Fibroblast of the aortic adventitia (primary cell): ENCODE data around the gene TMEM254. TPM values are rescaled to one million over a fixed set of nuclear protein-coding genes. Genes with fewer than 3 reads are reported as not detected.
"Not testable (repeated sequence)": the region's sequence is repeated elsewhere in the genome, so short reads cannot be mapped to it uniquely, and the experiment has no call there.

Experiments used
- DNase-seq: peaks from one replicate; pipeline ENCODE4 v3.0.0-alpha.2; 2010; ENCODE audit warnings: low read depth
- H3K4me3 ChIP-seq: 2 replicates; pipeline ENCODE4 v1.5.1; 2011; ENCODE audit warnings: low read depth, mild to moderate bottlenecking, control low read depth, low read length, moderate library complexity
- total RNA-seq: library from RNA; depleted of rRNA; stranded (reverse); fragments of >200 nt; gene quantifications from 2 replicates; pipeline ENCODE4 v1.2.3, GENCODE V29; 2012; ENCODE audit warnings: low replicate concordance
- TF ChIP-seq, protein P1 (sequence below): IDR thresholded peaks from 2 replicates; pipeline ENCODE4 v1.5.1; 2011; ENCODE audit warnings: mild to moderate bottlenecking, low read length, control low read depth, inconsistent platforms; ENCODE audit not compliant: insufficient read depth

Gene TMEM254
- total RNA-seq, 1 donor: 11.2 TPM

DNA sequence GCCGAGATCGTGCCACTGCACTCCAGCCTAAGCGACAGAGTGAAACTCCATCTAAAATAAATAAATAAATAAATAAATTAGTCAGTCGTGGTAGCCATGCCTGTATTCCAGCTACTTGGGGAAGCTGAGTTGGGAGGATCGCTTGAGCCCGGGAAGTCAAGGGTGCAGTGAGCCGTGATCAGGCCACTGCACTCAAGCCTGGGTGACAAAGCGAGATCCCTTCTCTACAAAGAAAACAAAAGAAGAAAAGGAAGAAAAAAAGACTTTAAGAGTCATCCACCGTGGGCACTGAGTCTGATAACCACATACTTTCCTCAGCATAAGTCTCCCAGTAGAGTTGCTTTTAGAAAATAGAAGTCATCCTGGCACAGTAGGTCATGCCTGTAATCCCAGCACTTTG is 2.6 kb downstream of the TMEM254 start:
- no peak for DNase-seq
- H3K4me3 ChIP-seq: no peak overlapping the region
- TF ChIP-seq, protein P1, sequence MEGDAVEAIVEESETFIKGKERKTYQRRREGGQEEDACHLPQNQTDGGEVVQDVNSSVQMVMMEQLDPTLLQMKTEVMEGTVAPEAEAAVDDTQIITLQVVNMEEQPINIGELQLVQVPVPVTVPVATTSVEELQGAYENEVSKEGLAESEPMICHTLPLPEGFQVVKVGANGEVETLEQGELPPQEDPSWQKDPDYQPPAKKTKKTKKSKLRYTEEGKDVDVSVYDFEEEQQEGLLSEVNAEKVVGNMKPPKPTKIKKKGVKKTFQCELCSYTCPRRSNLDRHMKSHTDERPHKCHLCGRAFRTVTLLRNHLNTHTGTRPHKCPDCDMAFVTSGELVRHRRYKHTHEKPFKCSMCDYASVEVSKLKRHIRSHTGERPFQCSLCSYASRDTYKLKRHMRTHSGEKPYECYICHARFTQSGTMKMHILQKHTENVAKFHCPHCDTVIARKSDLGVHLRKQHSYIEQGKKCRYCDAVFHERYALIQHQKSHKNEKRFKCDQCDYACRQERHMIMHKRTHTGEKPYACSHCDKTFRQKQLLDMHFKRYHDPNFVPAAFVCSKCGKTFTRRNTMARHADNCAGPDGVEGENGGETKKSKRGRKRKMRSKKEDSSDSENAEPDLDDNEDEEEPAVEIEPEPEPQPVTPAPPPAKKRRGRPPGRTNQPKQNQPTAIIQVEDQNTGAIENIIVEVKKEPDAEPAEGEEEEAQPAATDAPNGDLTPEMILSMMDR: no peak

DNA sequence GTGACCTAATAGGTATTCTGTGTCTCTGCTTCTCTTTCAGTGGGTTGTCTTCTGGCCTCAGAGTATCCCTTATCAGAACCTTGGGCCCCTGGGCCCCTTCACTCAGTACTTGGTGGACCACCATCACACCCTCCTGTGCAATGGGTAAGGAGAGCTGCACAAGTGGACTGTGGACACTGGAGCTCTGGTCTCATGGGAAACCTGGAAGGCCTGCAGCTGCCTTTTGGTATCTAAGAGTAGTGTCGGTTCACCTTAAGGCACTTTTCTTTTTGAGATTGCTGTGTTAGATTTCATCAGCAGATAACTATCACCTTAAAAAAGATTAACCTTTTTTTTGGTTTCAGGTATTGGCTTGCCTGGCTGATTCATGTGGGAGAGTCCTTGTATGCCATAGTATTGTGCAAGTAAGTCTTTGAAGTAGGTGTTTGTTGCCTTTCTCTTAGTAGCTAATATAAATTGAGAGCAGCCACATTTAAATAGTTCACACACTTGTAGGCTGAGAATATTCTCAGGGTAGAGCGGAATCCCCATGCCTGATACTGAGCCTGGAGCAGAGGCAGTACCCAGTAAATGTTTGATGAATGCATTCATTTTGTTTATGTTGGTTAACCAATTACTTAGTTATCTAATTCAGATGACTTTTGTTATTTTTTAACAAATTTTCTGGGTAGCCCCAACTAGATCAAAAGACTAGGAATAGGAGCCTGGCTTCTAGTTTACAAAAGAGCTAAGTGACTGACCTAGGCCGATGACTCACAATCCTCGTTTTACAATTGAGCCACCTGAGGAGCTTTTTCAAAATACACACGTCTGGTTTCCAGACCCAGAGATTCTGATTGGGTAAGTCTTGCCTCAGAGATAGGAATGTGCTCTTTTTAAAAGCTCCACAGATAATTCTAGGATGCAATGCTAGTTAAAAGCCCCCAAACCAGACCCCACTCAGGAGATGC is 3.6 kb downstream of the TMEM254 start:
- DNase-seq: no peak
- H3K4me3 ChIP-seq: no peak overlapping the region
- TF ChIP-seq, protein P1: no peak

DNA sequence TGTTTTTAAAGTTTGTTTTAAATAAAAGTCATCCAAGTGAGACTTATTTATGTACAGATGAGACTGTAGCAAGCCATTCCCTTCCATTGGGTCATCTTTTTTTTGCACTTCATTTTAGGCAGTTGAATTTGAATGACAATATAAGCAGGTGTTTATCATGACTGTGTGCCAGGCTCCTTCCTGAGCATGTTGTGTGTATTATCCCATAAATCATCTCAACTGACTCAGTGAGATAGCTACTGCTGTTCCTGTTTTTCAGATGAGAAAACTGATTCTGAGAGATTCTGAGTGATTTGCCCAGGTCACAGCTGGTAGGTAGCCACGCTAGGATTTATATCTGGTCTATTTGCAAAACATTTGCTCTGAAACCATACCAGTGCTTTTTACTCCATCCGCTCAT is 11.7 kb downstream of the TMEM254 start:
- TF ChIP-seq, protein P1: no peak
- H3K4me3 ChIP-seq: no peak overlapping the region
- no peak for DNase-seq

DNA sequence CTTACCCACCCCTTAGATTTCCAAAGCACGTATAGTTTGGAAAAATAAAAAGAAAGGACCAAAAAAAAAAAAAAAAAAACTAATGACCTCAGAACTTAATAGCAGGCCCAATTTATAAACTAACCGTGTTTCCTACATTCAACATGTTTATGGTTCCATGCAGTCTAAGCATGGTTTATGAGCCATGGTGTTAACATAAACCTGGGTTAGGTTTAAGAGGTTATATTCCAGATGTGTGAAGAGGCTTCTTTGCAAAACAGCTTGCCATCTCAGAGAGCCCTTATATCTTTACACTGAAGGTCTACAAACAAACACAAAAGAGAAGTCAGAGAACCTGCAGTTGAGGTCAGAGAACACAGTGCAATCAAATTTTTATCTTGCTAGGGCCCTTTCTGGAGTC is 15.8 kb downstream of the TMEM254 start:
- TF ChIP-seq, protein P1: no peak
- H3K4me3 ChIP-seq: no peak overlapping the region
- no peak for DNase-seq

DNA sequence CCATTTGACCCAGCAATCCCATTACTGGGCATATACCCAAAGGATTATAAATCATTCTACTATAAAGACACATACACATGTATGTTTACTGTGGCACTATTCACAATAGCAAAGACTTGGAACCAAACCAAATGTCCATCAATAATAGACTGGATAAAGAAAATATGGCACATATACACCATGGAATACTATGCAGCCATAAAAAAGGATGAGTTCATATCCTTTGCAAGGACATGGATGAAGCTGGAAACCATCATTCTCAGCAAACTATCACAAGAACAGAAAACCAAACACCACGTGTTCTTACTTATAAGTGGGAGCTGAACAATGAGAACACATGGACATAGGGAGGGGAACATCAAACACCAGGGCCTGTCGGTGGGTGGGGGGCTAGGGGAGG is 19.8 kb downstream of the TMEM254 start:
- not testable (repeated sequence) for H3K4me3 ChIP-seq, DNase-seq

DNA sequence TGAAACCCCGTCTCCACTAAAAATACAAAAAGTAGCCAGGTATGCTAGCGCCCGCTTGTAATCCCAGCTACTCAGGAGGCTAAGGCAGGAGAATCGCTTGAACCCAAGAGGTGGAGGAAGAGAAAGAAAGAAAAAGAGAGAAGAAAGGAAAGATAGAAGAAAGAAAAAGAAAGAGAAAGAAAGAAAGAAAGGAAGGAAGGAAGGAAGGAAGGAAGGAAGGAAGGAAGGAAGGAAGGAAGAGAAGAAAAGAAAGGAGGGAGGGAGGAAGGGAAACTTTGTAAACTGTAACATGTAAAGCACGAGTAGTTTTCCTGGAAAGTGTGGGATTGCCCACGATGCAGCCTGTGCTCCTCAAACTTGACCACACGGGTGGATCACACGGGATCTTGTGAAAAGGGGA is 20.8 kb downstream of the TMEM254 start:
- not testable (repeated sequence) for H3K4me3 ChIP-seq, DNase-seq

DNA sequence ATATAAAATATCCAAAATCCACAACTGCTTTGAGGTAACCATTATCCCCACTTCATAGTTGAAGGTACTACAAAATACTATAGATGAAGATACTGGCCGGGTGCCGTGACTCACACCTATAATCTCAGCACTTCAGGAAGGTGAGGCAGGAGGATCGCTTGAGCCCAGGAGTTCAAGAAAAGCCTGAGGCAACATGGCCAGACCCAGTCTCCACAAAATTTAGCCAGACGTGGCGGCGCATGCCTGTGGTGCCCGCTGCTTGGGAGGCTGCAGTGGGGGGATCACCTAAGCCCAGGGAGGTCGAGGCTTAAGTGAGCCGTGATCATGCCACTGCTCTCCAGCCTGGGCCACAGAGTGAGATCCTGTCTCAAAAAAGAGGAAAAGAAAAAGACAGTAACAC is 21.7 kb downstream of the TMEM254 start:
- TF ChIP-seq, protein P1: no peak
- no peak for DNase-seq
- no peak overlapping the region for H3K4me3 ChIP-seq
